GM19397 (cell line): ENCODE results near the gene PAM16.

Experiments
- ATAC-seq: cut with Tn5 transposase; IDR thresholded peaks from one replicate; pipeline ENCODE4 v1.9.1; 2021; ENCODE audit warnings: mild to moderate bottlenecking, moderate library complexity; ENCODE audit not compliant: unreplicated experiment

PAM16 gene

DNA sequence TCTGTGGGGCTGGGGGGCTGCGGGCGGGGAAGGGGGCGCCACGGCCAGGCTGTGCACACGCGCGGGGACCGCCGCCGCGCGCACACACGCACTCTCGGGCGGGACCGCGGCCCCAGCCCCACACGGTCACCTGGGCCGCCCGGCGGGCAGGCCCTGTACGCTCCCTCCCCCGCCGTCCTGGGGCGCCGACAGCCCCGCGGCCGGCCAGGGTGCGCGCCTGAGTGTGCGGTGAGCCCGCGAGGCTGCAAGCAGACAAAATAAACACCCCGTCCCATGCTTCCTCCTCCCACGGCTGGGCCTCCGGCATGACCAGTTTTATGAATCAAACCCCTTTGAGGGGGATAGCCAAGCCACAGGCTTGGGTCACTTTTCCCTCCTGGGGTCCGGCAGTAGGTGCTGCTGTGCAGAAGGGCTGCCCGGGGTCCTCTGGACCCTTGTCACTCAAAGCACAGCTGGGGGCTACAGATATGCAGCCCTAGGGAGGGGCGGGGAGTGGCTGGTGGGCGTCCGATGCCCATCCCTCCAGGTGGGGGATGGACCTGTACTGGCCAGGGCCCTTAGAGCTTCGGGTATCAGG, 21.0 kb upstream of the PAM16 start:
- ATAC-seq = peak; percentile 24

- ATAC-seq = peak; percentile 70
These were observed 20.4 kb upstream of the PAM16 start, which contains the start of gene VASN for GRCh38 chr16:4371357-4372000. TSS of gene VASN (plus strand) at chr16:4371848. CDS start at chr16:4380878, 9,030 bp downstream.

DNA sequence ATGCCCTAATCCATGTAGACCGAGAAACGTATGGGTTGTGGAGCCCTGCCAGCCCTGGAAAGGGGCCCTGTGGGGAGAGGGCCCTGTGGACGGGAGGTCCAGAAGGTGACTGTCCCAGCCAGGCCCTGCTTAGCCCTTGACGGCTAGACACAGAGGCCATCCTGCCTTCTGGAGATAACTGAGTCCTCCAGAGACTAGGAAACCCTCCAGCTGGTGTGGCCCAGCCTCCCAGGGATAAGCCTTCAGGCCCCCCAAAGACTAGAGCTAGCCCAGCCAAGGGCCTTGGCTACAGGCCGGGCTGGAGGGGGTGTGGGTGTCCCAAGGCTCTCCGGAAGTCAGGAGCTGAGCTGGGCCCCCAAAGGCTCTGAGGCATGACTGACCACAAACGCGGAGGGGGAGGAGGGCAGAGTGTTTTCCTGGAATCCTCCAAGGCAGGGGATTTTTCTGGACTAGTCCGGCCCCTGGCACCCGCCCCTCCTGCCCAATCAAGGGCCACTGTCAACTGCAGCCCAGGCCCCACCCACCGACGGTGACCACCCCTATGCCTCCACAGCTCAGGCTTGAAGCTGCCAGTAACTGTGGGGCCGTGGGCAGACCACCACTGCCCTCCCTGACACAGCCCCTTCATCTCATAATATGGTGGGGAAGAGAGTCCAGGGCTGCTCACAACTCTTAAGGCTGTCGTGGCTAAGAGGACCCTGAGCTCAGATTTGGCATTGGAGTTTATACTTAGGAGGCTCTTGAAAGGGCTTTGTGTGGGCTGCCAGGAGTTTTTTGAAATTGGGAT, 19.6 kb upstream of the PAM16 start:
- no peak for ATAC-seq

DNA sequence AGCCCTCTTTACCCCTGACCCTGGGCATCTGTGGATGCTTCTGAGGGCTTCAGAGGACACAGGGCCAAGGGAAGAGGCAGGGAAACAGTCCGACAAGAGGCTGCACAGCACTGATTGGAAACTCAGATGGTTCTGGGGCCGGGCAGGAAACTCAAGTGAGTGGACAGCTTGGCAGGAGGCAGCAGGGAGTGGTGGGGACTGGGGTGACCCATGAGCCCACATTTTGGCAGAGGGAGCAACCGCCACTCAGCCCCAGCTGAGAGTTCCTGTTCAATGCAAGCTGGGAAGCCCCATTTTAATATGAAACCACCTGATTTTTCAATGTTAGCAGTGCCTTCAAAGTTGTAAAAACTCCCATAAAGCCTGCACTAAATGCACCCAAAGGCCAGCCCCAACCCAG, 19.0 kb upstream of the PAM16 start:
- ATAC-seq = no peak

DNA sequence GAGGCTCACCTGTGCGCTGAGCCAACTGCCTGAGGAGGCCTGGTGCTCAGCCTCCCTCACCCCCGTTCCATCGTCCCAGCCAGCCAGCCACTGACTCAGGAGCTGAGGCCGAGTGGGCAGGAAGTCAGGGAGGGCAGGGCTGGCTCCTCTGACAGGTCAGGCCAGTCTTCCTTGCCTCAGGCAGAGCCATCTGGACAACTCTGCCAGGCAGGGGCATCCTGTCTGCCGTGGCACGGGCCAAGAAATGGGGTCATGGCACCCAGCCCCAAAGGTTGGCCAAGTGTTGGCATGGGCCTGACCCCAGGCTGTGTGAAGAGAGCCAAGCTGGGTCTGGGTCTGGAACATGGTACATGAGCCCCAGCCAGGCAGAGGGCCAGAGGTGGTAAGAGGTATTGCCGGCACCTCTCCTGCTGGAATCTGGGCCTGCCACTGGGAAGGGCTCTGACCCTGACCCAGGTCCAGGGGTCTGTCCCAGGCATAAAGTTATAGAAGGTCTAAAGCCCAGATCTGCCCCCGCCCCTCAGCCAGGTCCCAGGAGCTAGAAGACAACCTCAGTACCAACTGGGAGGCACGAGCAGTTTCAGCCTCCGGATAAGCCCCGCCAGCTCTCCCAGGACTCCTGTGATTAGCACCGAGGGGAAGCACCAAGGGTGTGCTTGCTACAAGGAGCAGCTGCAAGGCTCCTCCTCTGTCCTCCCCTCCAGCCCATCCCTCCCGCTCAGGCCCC, 18.0 kb upstream of the PAM16 start:
- ATAC-seq = no peak

DNA sequence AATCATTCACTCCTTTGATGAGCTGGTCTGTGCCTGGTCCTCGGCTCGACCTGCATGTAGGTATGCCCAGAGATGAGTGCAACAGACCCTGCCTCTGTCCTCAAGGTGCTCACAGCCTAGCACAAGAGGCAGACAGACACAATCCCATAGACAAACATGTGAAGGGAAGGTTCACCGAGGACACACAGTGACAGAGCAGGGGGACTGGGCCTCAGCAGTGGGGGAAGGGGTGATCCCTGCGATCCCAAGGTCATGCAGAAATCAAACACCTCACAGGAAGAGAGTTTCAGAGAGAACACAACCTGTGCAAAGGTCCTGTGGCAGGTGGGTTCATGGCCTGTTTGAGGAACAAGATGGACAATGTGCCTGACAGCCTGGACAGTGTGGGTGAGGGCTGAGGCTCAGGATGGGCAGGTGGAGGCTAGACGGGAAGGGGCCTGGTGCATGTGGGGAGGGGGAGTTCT, 16.3 kb upstream of the PAM16 start:
- ATAC-seq = no peak

GRCh38 chr16:4366016-4366415, 14.9 kb upstream of the PAM16 start:
- ATAC-seq = no peak

DNA sequence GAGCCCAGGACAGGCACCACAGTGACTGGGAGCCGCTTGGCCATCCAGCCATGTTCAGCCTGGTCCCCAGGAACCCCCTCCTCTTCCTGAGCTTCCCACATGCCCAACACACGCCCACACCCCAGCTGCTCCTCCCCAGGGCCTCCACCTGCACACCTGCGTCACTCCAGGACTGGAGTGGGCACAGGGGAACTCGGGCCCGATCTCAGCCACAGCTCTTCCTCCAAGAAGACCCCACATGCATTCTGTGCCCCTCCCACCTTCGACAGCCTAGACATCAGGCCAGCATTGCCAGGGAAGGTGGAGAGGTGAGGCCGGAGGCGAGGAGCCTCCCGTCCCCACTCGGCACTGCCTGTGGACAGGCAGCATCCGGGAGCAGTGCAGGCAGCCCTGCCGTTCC, 14.5 kb upstream of the PAM16 start:
- no peak for ATAC-seq

DNA sequence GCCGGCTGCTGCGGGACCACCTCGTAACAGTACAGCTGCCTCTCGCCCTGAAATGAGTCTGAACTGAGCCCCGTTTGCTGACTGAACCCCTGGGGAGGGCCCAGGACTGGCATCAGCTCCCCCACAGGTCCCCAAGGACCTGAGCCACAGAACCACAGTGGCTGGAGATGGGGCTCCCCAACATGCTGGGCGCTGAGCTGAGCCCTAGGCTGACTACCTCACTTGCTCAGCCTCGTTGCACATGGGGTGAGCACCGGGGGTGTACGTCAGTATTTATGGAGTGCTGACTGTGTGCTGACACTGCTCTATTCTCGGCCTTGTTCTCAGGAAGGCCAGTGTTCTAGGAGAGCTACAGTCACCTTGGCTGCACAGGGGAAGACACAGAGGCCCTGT, 13.9 kb upstream of the PAM16 start:
- ATAC-seq = no peak

- ATAC-seq = no peak
These were observed 13.3 kb upstream of the PAM16 start for GRCh38 chr16:4364196-4365013.

DNA sequence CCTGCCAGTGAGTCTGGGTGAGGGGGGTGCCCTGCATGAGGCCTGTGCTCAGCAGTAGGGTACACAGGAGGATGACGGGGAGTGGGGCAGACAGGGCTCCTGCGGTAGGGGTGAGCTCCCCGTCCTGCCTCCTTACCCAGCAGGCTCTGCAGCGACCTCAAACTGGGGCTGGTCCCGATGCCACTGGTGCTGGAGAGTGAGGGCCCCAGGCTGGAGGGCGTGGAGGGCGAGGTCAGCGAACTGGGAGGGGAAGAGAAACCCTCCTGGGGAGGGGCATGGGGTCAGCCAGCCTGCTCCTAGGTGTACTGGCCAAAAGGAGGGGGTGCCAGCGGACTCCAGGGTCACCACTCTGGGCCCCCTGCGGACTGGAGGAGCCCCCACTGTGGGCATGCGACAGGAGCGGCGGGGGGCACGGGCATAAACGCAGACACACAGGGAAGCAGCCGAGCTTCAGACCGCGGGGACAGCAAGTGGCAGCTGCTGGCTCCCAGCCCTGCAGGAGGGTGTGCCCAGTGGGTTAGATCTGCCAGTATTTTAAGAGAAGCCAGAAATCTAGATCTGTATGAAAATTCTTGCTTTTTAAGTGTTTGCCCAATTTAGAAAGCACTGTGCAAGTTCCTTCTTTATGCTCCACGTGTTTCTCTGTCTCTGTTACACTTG, 11.5 kb upstream of the PAM16 start:
- ATAC-seq = no peak

- ATAC-seq = no peak
These were observed 10.8 kb upstream of the PAM16 start for GRCh38 chr16:4361944-4362311.

- ATAC-seq = no peak
These were observed 10.2 kb upstream of the PAM16 start for GRCh38 chr16:4361033-4361943.

GRCh38 chr16:4360538-4361021, 9.5 kb upstream of the PAM16 start:
- ATAC-seq = no peak

- ATAC-seq = no peak
These were observed 8.8 kb upstream of the PAM16 start for GRCh38 chr16:4359914-4360313.

DNA sequence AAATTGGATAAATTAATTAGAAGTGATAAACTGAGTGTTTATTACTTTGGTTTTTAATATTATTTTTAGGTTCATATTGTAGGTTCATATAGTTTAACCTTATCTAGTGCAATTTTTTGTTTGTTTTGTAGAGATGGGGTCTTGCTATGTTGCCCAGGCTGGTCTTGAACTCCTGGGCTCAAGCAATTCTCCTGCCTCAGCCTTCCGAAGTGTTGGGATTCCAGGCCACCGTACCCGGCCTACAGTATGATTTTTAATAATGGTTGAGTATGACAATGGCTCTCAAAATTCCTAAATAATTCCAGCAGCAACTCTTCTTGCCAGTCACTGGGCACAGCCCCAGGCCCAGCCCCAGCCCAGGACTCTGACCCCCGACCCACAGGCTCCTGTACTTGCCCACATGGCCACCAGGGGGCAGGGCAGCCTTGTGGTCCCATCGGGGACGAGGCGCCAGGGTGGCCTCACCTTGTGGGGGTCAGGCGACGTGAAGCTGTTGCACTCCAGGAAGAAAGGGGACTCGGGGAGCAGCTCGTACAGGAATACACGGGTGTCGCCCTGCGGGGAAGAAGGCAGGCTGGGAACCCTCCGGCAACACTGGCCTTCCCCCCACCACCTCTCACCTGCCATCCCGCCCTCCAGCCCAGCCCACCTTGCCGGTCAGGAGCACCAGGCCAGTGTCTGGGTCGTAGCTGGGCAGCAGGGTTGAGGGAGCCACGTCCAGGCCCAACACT, 7.9 kb upstream of the PAM16 start:
- no peak for ATAC-seq

GRCh38 chr16:4358236-4358635, 7.1 kb upstream of the PAM16 start:
- ATAC-seq = no peak

DNA sequence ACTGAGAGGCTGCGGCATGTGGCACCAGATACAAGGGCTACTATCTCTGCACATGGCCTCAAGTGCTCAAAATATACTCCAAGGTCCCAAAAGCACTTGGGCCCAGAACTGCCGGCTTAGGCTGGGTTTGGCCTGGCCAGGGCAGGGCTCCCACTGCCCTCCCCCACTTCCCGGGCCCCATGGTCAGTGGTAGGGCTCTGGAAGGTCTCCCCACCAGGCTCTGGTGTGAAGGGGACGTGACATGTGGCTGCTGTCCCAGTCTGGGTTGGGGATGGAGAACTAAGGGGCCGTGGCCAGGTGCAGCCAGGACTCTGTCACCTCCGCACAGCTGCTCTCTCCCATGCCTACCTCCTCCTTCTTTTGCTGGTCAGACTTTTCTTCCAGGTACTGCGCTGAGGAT, 5.7 kb upstream of the PAM16 start:
- ATAC-seq = no peak
